Right atrium auricular region (tissue), 2 donors: ENCODE data around the gene TMEM239. TPM values are rescaled to one million over a fixed set of nuclear protein-coding genes. Genes with fewer than 3 reads are reported as not detected.

Source experiments
- DNase-seq: peaks from one replicate; pipeline ENCODE4 v3.0.0-alpha.2; 2019; ENCODE audit warnings: low spot score
- H3K27ac ChIP-seq, 2 donors: fragments of 200-600 bp; sonication (generic); 1 replicate in 1 of 2; 2 replicates in 1 of 2; pipeline ENCODE4 v1.5.1; 2016 to 2019
- H3K27me3 ChIP-seq, 2 donors: fragments of 200-600 bp; sonication (generic); one replicate each; pipeline versions ENCODE4 v1.5.1 to v1.6.0; 2017 to 2019
- H3K36me3 ChIP-seq: fragments of 200-600 bp; sonication (generic); one replicate; pipeline ENCODE4 v1.5.1; 2016
- H3K4me1 ChIP-seq, 2 donors: fragments of 200-600 bp; sonication (generic); one replicate each; pipeline versions ENCODE4 v1.5.1 to v1.6.0; 2017 to 2019
- H3K4me3 ChIP-seq, 2 donors: fragments of 200-600 bp; sonication (generic); 1 replicate in 1 of 2; 2 replicates in 1 of 2; pipeline ENCODE4 v1.5.1; 2017 to 2019; ENCODE audit warnings: mild to moderate bottlenecking in 1 of 2, moderate library complexity in 1 of 2
- H3K9me3 ChIP-seq, 2 donors: fragments of 200-600 bp; sonication (generic); one replicate each; pipeline ENCODE4 v1.5.1; 2019
- total RNA-seq, 2 donors: library from RNA; depleted of rRNA; stranded (reverse); fragments of >200 nt; gene quantifications; one replicate each; pipeline ENCODE4 v1.1.0, GENCODE V29; 2016
- TF ChIP-seq, protein P1 (sequence below), 2 donors: fragments of 200-600 bp; sonication (generic); IDR thresholded peaks; one replicate each; pipeline ENCODE4 v1.5.1; 2019; ENCODE audit warnings: antibody characterized with exemption in 2 of 2

The TMEM239 gene
- total RNA-seq, 2 donors from 2014 or later, result not detected

DNA sequence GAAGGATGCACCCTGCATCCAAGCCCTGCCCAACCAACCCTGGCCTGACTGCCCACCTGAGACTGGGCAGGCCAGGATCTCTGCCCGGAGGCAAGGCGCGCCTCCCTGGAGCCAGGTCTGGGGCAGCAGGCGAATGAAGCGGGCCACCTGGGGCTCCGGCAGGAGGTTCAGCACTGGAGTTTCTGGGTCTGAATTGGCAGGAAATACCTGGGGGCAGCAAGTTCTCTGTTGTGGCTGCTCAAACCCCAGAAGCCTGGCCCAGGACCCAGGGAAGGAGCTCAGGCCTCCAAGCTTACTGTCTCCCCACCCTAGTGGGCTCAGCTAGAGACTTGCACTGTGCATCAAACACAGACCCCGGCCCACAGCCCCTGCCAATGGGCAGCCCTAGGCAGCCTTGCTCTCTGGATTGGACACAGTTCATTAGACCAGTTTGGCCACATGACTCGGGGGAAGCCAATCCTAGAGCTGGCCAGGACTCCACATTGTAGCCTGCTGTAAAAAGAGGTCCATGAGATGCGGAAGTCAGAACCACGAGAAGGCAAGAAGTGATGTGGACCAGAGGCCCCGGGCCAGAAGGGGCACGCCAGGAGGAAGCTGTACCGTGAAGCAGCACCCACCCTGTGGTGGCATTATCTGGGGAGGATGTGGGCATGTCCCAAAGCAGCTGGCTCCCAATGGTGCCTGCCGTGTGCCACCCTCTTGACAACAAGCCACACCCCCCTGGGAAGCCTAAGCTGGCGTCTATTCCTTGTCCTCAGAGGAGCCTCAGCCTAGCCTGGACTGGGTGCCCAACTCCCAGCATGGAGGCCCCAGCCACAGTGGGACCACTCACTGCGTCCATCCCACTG lies 18.8 kb upstream of the TMEM239 start:
- peaks cover 0 to 11% of the 10 kb centered on the region in 2 donors for H3K27me3 ChIP-seq
- TF ChIP-seq, protein P1, sequence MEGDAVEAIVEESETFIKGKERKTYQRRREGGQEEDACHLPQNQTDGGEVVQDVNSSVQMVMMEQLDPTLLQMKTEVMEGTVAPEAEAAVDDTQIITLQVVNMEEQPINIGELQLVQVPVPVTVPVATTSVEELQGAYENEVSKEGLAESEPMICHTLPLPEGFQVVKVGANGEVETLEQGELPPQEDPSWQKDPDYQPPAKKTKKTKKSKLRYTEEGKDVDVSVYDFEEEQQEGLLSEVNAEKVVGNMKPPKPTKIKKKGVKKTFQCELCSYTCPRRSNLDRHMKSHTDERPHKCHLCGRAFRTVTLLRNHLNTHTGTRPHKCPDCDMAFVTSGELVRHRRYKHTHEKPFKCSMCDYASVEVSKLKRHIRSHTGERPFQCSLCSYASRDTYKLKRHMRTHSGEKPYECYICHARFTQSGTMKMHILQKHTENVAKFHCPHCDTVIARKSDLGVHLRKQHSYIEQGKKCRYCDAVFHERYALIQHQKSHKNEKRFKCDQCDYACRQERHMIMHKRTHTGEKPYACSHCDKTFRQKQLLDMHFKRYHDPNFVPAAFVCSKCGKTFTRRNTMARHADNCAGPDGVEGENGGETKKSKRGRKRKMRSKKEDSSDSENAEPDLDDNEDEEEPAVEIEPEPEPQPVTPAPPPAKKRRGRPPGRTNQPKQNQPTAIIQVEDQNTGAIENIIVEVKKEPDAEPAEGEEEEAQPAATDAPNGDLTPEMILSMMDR (IDR thresholded peaks at IDR 0.05), result no peak

DNA sequence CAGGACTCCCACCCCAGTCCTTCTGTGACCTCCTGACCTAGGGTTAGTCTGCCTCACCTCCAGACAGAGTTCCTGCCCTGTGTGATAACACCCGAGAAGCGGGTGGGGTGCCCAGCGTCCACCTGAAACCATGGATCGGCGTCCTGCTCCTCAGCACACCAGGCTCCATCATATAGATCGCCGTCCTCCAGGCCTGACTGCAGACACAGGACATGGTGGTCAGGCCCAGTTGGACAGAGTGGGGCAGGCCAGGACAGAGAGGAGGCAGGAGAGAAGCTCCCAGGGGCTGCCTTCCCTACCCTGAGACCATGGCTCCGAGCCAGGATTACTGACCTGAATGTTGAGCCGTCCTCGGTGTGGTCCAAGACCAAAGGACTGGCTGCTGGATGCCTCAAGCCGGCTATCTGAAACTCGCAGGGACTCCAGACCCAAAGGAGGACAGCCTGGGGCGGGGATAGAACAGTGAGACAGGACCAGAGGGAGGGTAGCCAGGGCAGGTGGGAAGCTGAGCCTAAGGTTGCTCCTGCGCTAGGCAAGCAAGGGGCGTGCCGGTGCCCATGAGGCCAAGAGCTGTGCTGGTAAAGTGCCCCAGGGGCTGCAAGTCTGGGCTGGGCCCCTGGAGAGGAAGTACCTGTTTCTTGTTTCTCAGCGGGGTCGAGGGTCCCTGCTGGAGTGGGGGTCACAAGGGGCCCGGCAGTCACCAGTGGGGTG lies 17.9 kb upstream of the TMEM239 start:
- no peaks in the 10 kb centered on the region for H3K9me3 ChIP-seq
- no peak overlapping the region for H3K4me3 ChIP-seq
- H3K4me1 ChIP-seq, result peaks cover 0 to 20% of the 10 kb centered on the region in 2 donors
- TF ChIP-seq, protein P1 (IDR thresholded peaks at IDR 0.05), result no peak
- no peak overlapping the region for H3K27ac ChIP-seq
- DNase-seq, result no peak
- H3K36me3 ChIP-seq, result no peaks in the 10 kb centered on the region
- H3K27me3 ChIP-seq, result peaks cover 0 to 11% of the 10 kb centered on the region in 2 donors

More for the DNA sequence above, 18.8 kb upstream of the TMEM239 start:
- H3K27ac ChIP-seq, result no peak overlapping the region
- H3K4me3 ChIP-seq, result no peak overlapping the region
- H3K4me1 ChIP-seq, result peaks cover 0 to 20% of the 10 kb centered on the region in 2 donors
- H3K36me3 ChIP-seq, result no peaks in the 10 kb centered on the region
- no peaks in the 10 kb centered on the region for H3K9me3 ChIP-seq
- DNase-seq, result no peak

DNA sequence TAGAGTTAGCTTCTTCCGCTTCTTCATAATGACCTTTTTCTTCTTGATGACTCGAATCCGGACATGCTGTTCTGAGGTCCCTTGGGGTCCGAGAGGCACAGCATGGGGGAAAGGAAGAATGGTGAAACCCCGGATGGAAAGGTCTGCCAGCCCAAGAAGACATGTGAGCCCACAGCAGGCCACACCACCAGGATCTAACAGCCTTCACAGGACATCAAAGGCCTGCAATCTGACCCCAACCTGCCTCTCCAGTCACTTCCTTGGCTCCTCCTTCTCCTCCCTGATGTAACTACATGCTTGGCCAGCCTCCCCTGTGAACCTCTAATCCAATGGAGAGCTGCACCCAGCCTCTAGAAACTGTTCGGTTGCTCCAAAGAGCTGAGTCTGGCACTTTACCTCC lies 17.4 kb upstream of the TMEM239 start:
- H3K9me3 ChIP-seq, result no peaks in the 10 kb centered on the region
- H3K36me3 ChIP-seq, result no peaks in the 10 kb centered on the region
- no peak for DNase-seq
- H3K27ac ChIP-seq, result no peak overlapping the region
- TF ChIP-seq, protein P1 (IDR thresholded peaks at IDR 0.05), result no peak
- H3K27me3 ChIP-seq, result peaks cover 0 to 11% of the 10 kb centered on the region in 2 donors
- peaks cover 0 to 20% of the 10 kb centered on the region in 2 donors for H3K4me1 ChIP-seq
- no peak overlapping the region for H3K4me3 ChIP-seq

DNA sequence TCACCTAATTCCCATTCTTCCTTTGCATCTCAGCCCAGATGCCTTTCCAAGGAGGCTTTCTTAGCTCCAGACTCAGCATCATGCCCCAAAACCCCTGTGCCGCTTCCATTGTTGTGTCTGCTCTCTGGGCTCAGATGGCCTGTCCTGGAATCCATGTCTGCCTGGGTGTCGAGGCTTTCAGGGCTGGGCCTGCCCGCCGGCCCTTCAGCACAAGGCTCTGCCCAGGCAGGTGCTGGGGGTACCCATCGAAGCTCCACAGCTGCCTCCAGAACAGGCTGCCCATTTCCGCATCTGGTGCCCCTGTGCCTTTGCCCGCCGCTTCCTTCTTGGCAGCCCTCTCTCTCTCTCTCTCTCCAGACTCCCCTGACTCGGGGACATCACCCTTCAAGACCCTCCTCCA lies 16.9 kb upstream of the TMEM239 start:
- Histone ChIP-seq H3K27me3 (peaks cover 0 to 11% of the 10 kb centered on the region in 2 donors), H3K9me3 (no peaks in the 10 kb centered on the region), H3K36me3 (no peaks in the 10 kb centered on the region), H3K4me3 (peak overlapping the region in 1 of 2 donors; percentile 44), H3K27ac (no peak overlapping the region), H3K4me1 (peaks cover 0 to 20% of the 10 kb centered on the region in 2 donors)
- no peak for DNase-seq
- TF ChIP-seq, protein P1 (IDR thresholded peaks at IDR 0.05), result no peak

DNA sequence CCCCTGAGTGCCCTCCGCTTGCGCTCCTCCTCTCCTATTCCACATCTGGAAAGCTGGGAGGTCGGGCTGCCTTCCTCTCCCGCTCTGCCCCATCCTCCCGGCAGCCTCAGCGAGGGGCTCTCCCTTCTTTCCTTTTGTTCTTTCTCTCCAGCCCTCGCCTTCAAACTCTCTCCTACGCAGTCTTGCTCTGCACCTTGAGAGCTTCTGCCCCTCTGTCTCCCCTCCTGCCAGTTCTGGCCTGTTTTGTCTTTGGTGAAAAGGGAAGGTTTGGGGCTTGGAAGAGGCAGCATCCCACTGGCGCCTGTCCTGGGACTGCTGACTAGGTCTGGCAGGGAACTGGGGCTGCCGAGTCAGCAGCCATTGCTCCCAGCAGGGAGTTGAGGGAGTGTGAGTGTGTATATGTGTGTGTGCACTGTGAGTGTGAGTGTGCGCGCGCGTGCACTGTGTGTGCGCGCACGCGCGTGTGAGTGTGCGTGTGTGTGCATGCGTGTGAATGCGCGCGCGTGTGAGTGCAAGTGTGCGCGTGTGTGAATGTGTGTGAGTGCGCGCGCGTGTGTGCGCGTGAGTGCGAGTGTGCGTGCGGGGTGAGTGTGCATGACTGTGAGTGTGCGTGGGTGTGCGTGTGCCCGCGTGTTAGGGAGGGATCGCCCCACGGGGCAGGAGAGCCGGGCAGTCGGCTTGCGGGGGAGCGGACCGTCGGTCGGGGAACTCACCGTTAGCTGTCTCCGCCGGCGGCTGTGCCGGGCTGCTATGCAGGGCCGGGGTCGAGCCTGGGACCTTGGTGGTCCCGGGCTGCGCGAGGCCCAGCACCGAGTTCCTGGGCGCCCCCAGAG lies 16.3 kb upstream of the TMEM239 start:
- no peaks in the 10 kb centered on the region for H3K36me3 ChIP-seq
- DNase-seq, result no peak

More for the DNA sequence above, 16.3 kb upstream of the TMEM239 start:
- Histone ChIP-seq H3K4me1 (peaks cover 0 to 20% of the 10 kb centered on the region in 2 donors), H3K27me3 (peaks cover 0 to 11% of the 10 kb centered on the region in 2 donors), H3K9me3 (no peaks in the 10 kb centered on the region), H3K27ac (no peak overlapping the region), H3K4me3 (peak overlapping the region in 1 of 2 donors; percentile 44)
- TF ChIP-seq, protein P1 (IDR thresholded peaks at IDR 0.05), result no peak
